HG02884 (cell line): ENCODE measurements around the gene OR6A2.

ENCODE experiments used
- ATAC-seq: cut with Tn5 transposase; IDR thresholded peaks from one replicate; pipeline ENCODE4 v1.9.1; 2021; ENCODE audit warnings: mild to moderate bottlenecking, moderate library complexity; ENCODE audit not compliant: unreplicated experiment

The OR6A2 gene

GRCh38 chr11:6757373-6757967 lies 42.0 kb downstream of the OR6A2 start:
- peak; percentile 62 for ATAC-seq

GRCh38 chr11:6755953-6756347 lies 43.5 kb downstream of the OR6A2 start:
- ATAC-seq = no peak

DNA sequence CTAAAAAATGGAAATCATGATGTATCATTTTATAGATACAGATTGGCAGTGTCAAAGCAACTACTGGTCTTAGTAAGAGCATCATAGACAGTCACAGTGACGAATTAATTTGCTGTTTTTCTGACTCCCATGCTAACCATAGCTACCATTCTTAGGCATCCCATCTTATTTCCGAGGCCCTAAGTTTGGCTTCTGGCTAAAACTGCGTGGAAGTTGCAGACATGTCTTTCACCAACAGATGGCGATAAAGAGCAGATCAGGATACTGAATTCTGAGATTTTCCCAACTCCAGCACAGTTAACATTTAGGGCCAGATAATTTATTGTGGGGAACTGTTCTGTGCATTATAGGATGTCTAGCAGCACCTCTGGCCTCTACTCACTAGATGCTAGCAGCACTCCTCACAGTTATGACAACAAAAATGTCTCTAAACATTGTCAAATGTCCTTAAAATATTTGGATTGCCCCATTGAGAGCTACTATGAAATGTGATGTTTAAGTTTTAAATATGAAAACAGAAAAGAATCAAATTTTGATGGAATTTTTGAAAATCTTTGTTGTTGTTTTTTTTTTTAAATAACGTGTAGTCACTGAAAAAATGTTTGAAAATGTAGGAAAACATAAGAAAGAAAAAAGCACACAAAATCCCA lies 44.1 kb downstream of the OR6A2 start:
- no peak for ATAC-seq

DNA sequence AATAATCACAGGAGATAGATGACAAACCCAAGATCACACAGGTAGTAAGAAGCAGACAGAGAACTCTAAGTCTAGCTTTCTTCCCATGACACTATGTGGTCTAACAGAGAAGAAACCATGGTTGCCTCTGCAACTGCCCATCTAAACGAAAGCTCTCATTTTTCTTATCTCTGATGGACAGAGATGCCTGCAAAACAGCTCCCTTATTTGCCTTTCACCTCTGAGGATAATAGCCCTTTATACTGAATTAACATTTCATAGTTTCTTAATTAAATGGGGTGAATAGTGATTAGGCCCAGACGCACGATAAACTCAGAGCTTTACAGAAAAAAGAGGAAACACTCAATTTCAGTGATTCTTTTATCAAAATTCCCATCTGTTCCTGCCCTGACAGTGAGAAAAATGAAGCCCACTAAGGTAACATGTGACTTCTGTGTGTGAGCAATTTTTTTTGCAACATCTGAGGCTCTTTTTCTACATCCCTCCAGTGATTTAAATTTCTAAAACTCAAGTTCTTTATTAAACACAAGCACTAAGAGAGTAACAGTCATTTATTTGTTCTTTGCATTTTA lies 52.3 kb downstream of the OR6A2 start:
- no peak for ATAC-seq

DNA sequence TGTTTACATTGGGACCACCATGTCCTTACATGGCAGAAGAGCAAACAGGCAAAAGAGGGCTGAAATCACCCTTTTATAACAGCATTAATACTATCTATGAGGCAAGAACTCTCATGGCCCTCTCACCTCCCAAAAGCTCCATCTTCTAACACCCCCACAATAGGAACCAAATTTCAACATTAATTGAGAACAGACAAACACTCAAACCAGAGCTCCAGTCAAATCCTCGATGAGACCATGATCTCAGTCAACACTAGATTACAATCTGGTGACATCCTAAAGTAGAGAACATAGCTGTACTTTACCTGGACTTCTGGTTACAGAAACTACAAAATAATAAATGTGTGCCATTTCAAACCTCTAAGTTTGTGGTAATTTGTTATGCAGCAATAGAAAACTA lies 52.9 kb downstream of the OR6A2 start:
- ATAC-seq = peak; percentile 28

GRCh38 chr11:6746086-6746618 lies 53.3 kb downstream of the OR6A2 start:
- peak; percentile 74 for ATAC-seq

DNA sequence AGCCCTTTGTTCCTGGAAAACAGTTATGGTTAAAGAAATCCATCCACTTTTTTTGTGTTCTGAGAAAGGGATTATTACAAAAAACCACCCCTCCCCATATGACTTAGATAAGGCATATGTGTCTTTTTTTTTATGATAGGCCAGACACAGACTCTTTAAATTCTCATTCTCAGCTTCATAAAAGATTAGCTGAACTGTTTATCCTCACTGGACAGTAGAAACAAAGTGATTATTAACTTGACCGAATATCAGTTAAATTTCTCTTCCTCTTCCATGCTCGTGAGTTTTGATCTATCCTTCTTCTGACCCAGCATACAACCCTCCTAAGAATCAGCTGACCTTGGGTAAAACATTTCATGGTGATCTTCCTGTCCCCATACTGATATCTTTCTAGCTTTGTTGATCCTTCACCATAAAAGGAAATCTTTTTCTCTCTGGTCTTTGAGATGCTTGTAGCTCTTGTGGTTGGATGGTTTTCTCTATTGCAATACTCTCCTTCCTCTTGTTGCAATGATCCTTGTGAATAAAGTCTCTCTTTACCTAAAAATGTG lies 53.9 kb downstream of the OR6A2 start:
- peak; percentile 47 for ATAC-seq

DNA sequence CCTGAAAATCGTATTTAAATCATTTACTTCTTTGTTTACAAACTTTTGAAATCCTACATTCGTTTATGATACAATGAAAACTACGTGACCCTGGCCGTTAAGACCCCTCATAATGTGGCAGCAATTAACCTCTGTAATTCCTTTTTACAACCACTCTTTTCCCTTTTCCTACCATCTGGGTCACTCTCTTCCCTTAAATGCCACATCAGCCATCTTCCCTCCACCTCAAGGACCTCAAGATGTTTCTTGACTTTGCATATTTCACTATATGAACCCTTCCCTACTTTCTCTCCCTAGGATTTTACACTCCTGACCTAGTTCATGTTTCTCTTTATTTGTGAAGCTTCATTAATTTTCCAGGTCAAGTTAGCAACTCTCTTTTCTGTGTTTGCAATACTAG lies 54.5 kb downstream of the OR6A2 start:
- no peak for ATAC-seq

GRCh38 chr11:6742260-6742659 lies 57.2 kb downstream of the OR6A2 start:
- no peak for ATAC-seq
